ENCODE measurements around the gene POLR2J. TPM values are rescaled to one million over a fixed set of nuclear protein-coding genes. Genes with fewer than 3 reads are reported as not detected.
A peak's percentile ranks its signal among the peaks of the same experiment; 100 is the strongest.
"Not testable (repeated sequence)": the region's sequence is repeated elsewhere in the genome, so short reads cannot be mapped to it uniquely, and the experiment has no call there.

Gene POLR2J
- total RNA-seq, 4 donors from 2014 or later: 6.9 to 31.5 (median 20.8) TPM

- intact Hi-C loops (cut with DNase I); H3K4me3 ChIP-seq (replicated peaks in 1 of 3); DNase-seq; H3K9me3 ChIP-seq; H3K4me1 ChIP-seq; H3K27ac ChIP-seq; H3K27me3 ChIP-seq; H3K36me3 ChIP-seq: not testable (repeated sequence)
- WGBS, 2 donors: no CpG with 5 or more reads among the region's 30 CpGs
Measured at GRCh38 chr7:102511860-102512522, 33.3 kb upstream of the POLR2J start.

DNA sequence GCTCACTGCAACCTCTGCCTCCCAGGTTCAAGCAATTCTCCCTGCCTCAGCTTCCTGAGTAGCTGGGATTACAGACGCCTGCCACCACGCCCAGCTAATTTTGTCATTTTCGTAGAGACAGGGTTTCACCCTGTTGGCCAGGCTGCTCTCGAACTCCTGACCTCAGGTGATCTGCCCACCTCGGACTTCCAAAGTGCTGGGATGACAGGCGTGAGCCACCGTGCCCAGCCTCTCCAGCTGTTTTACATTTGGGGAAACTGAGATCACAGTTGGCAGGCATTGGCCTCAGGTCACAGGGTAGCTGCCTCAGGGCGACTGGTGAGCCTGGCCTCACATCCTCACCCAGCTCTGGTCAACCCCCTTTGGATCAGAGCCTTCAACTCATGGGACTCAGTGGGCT is 31.9 kb upstream of the POLR2J start:
- DNase-seq; H3K27me3 ChIP-seq; H3K36me3 ChIP-seq; H3K9me3 ChIP-seq; intact Hi-C loops (cut with DNase I); H3K27ac ChIP-seq; H3K4me1 ChIP-seq; H3K4me3 ChIP-seq (replicated peaks in 1 of 3): not testable (repeated sequence)
- 79% methylated on average over 4 of the region's 8 CpGs; no CpG with 5 or more reads in 1 of the 2 donors for WGBS, 2 donors

GRCh38 chr7:102507410-102508088 is 28.8 kb upstream of the POLR2J start:
- H3K4me1 ChIP-seq; H3K36me3 ChIP-seq; DNase-seq; H3K4me3 ChIP-seq (replicated peaks in 1 of 3); H3K27me3 ChIP-seq; intact Hi-C loops (cut with DNase I); H3K9me3 ChIP-seq; H3K27ac ChIP-seq: not testable (repeated sequence)
- WGBS, 2 donors: 100% methylated on average over 2 of the region's 8 CpGs; no CpG with 5 or more reads in 1 of the 2 donors

DNA sequence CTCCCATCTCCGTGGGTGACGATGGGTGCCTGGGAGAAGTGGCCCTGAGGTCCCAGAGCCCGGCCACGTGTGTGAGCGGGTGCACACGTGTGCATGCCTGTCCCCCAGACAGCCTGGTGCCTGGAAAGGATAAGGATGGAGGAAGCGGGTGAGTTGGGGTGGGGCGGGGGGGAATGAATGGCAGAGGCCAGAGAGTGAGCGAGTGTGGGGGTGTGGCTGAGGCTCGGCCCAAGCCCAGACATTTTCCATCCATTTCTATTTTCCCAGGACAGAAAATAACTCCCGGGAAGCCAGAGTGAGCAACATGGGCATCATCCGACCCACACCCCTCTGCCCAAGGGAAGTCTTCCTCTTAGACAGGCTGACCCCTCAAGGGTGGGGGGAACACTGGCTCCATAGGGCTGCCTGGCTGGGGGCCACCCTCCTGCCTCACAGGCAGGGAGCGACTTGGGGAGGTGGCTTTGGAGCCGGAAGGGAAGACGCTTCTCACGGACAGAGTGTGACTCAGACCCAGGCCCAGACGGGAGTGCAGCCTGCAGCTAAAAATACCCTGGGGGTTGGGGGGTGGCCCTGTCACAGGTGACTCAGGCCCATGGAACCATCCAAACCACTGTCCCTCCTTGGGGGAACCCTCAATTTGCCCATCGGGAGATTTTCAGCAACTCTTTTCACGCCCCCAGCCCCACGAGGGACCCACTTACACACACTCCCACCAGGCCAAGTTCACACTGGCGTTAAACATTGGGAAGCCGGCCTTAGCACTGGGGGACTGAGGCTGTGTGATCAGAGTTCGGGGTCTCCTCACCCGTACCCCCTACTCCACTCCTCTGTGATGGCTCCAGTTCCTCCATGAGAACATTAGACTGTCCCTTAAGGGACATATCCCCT is 26.8 kb upstream of the POLR2J start:
- H3K27me3 ChIP-seq; H3K4me3 ChIP-seq (replicated peaks in 1 of 3); intact Hi-C loops (cut with DNase I); DNase-seq; H3K9me3 ChIP-seq; H3K36me3 ChIP-seq; H3K27ac ChIP-seq; H3K4me1 ChIP-seq: not testable (repeated sequence)
- 83% methylated on average over 5 of the region's 24 CpGs; no CpG with 5 or more reads in 1 of the 2 donors for WGBS, 2 donors

DNA sequence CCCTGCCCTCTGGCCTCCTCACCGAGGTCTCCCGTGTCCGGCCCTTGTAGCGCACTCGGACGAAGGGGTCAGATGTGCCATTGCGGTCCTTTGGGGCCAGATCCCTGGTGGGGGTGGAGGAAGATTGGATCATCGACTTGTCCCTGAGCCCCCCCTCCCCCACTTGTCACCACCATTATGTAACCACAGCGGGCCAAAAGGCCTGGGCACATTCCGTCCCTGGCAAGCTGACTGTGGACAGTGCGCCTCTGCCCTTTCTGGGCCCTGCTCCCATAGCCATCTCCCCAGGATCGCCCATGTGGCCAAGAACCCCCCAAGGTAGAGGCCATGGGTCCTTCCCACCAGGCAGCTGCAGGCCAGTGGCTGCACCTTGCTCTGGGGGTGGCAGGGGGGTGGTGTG is 24.4 kb upstream of the POLR2J start:
- H3K4me3 ChIP-seq (replicated peaks in 1 of 3); H3K4me1 ChIP-seq; H3K36me3 ChIP-seq; H3K9me3 ChIP-seq; H3K27ac ChIP-seq; H3K27me3 ChIP-seq; intact Hi-C loops (cut with DNase I); DNase-seq: not testable (repeated sequence)
- WGBS, 2 donors: no CpG with 5 or more reads among the region's 12 CpGs

DNA sequence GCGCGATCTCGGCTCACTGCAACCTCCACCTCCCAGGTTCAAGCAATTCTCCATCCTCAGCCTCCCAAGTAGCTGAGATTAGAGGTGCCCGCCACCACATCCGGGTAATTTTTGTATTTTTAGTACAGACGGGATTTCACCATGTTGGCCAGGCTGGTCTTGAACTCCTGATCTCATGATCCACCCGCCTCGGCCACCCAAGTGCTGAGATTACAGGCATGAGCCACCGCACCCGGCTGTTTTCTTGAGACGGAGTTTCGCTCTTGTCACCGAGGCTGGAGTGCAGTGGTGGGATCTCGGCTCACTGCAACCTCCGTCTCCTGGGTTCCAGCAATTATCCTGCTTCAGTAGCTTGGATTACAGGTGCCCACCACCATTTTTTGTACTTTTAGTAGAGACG is 19.6 kb upstream of the POLR2J start:
- H3K27ac ChIP-seq; H3K4me3 ChIP-seq (replicated peaks in 1 of 3); H3K27me3 ChIP-seq; H3K36me3 ChIP-seq; DNase-seq; H3K4me1 ChIP-seq; intact Hi-C loops (cut with DNase I); H3K9me3 ChIP-seq: not testable (repeated sequence)
- WGBS, 2 donors: 95 to 100% methylated on average over 3 to 15 of the region's 16 CpGs

DNA sequence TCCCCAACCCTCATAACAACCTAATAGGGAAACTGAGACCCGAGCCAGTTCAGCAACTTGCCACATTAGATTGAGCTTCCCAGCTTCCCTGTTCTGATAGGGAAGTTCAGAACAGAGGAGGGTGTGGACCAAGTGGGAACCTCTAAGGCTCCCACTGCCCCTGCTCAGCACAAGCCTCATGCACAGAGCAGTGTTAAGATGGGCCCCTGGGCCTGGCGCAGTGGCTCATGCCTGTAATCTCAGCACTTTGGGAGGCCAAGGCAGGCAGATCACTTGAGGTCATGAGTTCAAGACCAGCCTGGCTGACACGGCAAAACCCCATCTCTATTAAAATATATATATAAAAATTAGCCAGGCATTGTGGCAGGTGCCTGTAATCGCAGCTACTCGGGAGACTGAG is 18.6 kb upstream of the POLR2J start:
- intact Hi-C loops (cut with DNase I); H3K36me3 ChIP-seq; H3K4me3 ChIP-seq (replicated peaks in 1 of 3); H3K27ac ChIP-seq; DNase-seq; H3K4me1 ChIP-seq; H3K9me3 ChIP-seq; H3K27me3 ChIP-seq: not testable (repeated sequence)
- WGBS, 2 donors: 83% methylated on average over 1 of the region's 5 CpGs; no CpG with 5 or more reads in 1 of the 2 donors

GRCh38 chr7:102496861-102497260 is 18.1 kb upstream of the POLR2J start:
- H3K27ac ChIP-seq; H3K27me3 ChIP-seq; intact Hi-C loops (cut with DNase I); H3K36me3 ChIP-seq; H3K4me1 ChIP-seq; H3K4me3 ChIP-seq (replicated peaks in 1 of 3); DNase-seq; H3K9me3 ChIP-seq: not testable (repeated sequence)
- WGBS, 2 donors: 95% methylated on average over 3 of the region's 10 CpGs; no CpG with 5 or more reads in 1 of the 2 donors

- H3K27me3 ChIP-seq; H3K4me3 ChIP-seq (replicated peaks in 1 of 3); H3K9me3 ChIP-seq; DNase-seq; intact Hi-C loops (cut with DNase I); H3K36me3 ChIP-seq; H3K4me1 ChIP-seq; H3K27ac ChIP-seq: not testable (repeated sequence)
- no CpG with 5 or more reads among the region's 67 CpGs for WGBS, 2 donors
Measured at GRCh38 chr7:102494473-102495149, 15.9 kb upstream of the POLR2J start.

DNA sequence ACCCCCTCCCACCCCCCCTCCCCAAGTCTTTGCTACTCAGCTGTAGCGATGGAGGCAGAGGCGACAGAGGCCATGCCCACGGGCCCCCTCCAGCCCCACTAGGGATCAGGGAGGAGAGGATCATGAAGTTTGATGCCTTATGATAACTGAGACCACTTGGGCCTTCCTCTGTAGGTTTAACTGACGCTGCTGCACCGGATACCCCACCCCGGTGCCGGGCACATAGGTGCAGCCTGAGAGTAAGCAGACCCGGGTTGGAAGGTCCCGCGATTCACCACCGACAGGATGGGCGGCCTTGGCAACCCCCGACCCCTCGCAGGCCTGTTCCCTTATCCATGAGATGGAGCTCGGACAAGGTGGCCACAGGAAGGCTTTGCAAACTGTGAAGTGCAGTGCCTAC is 15.3 kb upstream of the POLR2J start:
- H3K4me3 ChIP-seq (replicated peaks in 1 of 3); H3K27me3 ChIP-seq; intact Hi-C loops (cut with DNase I); H3K9me3 ChIP-seq; H3K4me1 ChIP-seq; H3K36me3 ChIP-seq; H3K27ac ChIP-seq: not testable (repeated sequence)
- no CpG with 5 or more reads among the region's 15 CpGs for WGBS, 2 donors
- DNase-seq: peak in 1 of 2 donors; percentile 1

DNA sequence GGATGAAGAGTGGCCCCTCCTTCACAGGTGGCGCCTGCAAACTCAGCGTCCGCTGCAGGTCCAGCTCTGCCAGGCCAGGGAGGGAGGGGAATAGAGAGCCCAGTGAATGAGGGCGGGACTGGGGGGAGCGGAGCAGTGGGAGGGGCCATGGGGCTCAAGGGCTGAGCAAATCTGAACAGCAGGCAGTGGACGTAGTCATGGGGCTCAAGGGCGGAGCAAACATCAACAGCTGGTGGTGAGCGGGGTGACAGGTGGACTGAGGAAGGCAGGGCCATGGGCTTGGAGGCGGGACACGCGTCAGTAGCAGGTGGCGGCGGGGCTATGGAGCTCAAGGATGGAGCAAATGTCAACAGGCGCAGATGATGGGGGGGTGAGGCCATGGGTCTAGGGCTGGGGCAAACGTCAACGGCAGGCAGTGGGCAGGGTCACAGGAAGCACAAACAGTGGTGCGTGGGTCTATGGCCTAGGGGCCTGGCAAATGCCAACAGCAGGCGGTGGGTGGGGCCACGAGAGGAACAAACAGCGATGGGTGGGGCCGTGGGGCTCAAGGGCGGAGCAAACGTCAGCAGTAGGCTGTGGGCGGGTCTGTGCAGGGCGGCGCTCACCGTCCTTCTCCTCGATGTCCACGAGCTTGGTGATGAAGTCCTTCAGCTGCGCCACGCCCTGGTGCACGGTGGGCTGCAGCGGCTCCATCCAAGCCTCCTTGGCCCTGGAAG is 14.7 kb upstream of the POLR2J start:
- H3K36me3 ChIP-seq; intact Hi-C loops (cut with DNase I); H3K4me3 ChIP-seq (replicated peaks in 1 of 3); H3K27me3 ChIP-seq; H3K9me3 ChIP-seq; H3K27ac ChIP-seq; H3K4me1 ChIP-seq; DNase-seq: not testable (repeated sequence)
- no CpG with 5 or more reads among the region's 33 CpGs for WGBS, 2 donors
